Gastroesophageal sphincter (tissue), 4 donors: ENCODE results near the gene ABCE1. TPM values are rescaled to one million over a fixed set of nuclear protein-coding genes. Genes with fewer than 3 reads are reported as not detected.
A peak's percentile ranks its signal among the peaks of the same experiment; 100 is the strongest.

Experiments
- ATAC-seq: fragments of 150-250 bp; one replicate; pipeline ENCODE4 v1.9.1; 2016; ENCODE audit warnings: mild to moderate bottlenecking, moderate library complexity
- H3K27ac ChIP-seq, 4 donors: fragments of 200-600 bp; sonication (generic) in 3 of 4; 1 replicate in 3 of 4; 2 replicates in 1 of 4; pipeline ENCODE4 v1.5.1; 2016 to 2019
- H3K27me3 ChIP-seq: fragments of 200-600 bp; sonication (generic); one replicate; pipeline ENCODE4 v1.5.1; 2019
- H3K36me3 ChIP-seq, 2 donors: fragments of 200-600 bp; sonication (generic); one replicate each; pipeline ENCODE4 v1.5.1; 2019; ENCODE audit warnings: control low read depth in 1 of 2
- H3K4me1 ChIP-seq, 3 donors: fragments of 200-600 bp; sonication (generic); 1 replicate in 2 of 3; 2 replicates in 1 of 3; pipeline ENCODE4 v1.5.1; 2016 to 2019; ENCODE audit warnings: control low read depth in 2 of 3
- H3K4me3 ChIP-seq, 2 donors: fragments of 200-600 bp; sonication (generic); one replicate each; pipeline ENCODE4 v1.5.1; 2019; ENCODE audit warnings: mild to moderate bottlenecking in 1 of 2, moderate library complexity in 1 of 2
- H3K9me3 ChIP-seq, 3 donors: fragments of 200-600 bp; sonication (generic); one replicate each; pipeline ENCODE4 v1.5.1; 2017 to 2019; ENCODE audit warnings: control low read depth in 2 of 3
- EP300 ChIP-seq: sonication (generic); formaldehyde crosslinking; IDR thresholded peaks from one replicate; pipeline ENCODE4 v1.6.1; 2017; ENCODE audit warnings: antibody characterized with exemption, mild to moderate bottlenecking
- POLR2A ChIP-seq, 2 donors: fragments of 450-650 bp; IDR thresholded peaks; one replicate each; pipeline ENCODE4 v1.6.1; 2017; ENCODE audit warnings: antibody characterized with exemption in 2 of 2, mild to moderate bottlenecking in 2 of 2, moderate library complexity in 1 of 2
- POLR2AphosphoS5 ChIP-seq: sonication (generic); formaldehyde crosslinking; IDR thresholded peaks from one replicate; pipeline ENCODE4 v1.6.1; 2017; ENCODE audit warnings: antibody characterized with exemption
- WGBS, 2 donors: methylation state at CpG; one replicate each; pipeline ENCODE4 v1.1.5; 2018; ENCODE audit warnings: low coverage in 1 of 2; 5-methylcytosine and 5-hydroxymethylcytosine counted together
- small RNA-seq, 4 donors: library from RNA; depleted of rRNA; stranded (forward); fragments of <200 nt; gene quantifications; one replicate each; pipeline ENCODE3, GENCODE V24; 2016
- total RNA-seq, 4 donors: library from RNA; depleted of rRNA; stranded (reverse); fragments of >200 nt; gene quantifications; one replicate each; pipeline ENCODE4 v1.1.0, GENCODE V29; 2016
- TF ChIP-seq, protein P1 (sequence below), 4 experiments: fragments of 200-600 bp in 2 of 4; fragments of 450-650 bp in 2 of 4; sonication (generic) in 1 of 4; IDR thresholded peaks; one replicate each; pipeline ENCODE4 v1.5.1; 2017 to 2019; ENCODE audit warnings: antibody characterized with exemption in 4 of 4, mild to moderate bottlenecking in 2 of 4, moderate library complexity in 2 of 4

The ABCE1 gene
- total RNA-seq, 4 donors from 2014 or later = 32.4 to 74.9 (median 43.7) TPM

DNA sequence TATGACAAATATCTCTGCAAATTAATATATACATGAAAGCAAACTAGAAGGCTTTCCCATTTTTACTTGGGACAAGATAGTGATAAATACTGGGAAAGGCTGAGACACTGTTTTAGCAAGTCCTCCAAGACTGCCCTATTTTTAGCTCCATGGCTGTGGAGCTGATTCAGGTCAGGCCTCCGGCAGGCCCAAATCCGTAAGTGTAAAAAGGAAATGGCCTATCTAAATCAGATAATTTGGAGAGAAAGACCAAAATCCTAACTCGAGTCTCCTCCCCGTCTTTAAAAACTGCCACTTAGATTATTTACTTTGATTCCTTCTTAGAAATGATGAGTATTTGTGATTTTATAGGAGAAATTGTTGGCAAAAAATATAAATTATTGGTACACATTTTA, 79.4 kb downstream of the ABCE1 start:
- no peak for ATAC-seq
- Histone ChIP-seq H3K9me3 (no peaks in the 10 kb centered on the region), H3K27me3 (no peaks in the 10 kb centered on the region), H3K36me3 (peaks cover 0 to 16% of the 10 kb centered on the region in 2 donors), H3K4me1 (peaks cover 6 to 57% (median 13%) of the 10 kb centered on the region in 3 donors), H3K4me3 (peak overlapping the region; percentile 57 to 76), H3K27ac (peak overlapping the region; percentile 91 to 98 (median 94))
- TF ChIP-seq, protein P1, sequence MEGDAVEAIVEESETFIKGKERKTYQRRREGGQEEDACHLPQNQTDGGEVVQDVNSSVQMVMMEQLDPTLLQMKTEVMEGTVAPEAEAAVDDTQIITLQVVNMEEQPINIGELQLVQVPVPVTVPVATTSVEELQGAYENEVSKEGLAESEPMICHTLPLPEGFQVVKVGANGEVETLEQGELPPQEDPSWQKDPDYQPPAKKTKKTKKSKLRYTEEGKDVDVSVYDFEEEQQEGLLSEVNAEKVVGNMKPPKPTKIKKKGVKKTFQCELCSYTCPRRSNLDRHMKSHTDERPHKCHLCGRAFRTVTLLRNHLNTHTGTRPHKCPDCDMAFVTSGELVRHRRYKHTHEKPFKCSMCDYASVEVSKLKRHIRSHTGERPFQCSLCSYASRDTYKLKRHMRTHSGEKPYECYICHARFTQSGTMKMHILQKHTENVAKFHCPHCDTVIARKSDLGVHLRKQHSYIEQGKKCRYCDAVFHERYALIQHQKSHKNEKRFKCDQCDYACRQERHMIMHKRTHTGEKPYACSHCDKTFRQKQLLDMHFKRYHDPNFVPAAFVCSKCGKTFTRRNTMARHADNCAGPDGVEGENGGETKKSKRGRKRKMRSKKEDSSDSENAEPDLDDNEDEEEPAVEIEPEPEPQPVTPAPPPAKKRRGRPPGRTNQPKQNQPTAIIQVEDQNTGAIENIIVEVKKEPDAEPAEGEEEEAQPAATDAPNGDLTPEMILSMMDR (IDR thresholded peaks at IDR 0.05) = no peak
- no peak for TF ChIP-seq POLR2A (IDR thresholded peaks at IDR 0.05)
- TF ChIP-seq EP300 = no peak
- TF ChIP-seq POLR2AphosphoS5 = no peak
- 0 to 2% methylated on average over 4 of the region's 4 CpGs for WGBS, 2 donors

DNA sequence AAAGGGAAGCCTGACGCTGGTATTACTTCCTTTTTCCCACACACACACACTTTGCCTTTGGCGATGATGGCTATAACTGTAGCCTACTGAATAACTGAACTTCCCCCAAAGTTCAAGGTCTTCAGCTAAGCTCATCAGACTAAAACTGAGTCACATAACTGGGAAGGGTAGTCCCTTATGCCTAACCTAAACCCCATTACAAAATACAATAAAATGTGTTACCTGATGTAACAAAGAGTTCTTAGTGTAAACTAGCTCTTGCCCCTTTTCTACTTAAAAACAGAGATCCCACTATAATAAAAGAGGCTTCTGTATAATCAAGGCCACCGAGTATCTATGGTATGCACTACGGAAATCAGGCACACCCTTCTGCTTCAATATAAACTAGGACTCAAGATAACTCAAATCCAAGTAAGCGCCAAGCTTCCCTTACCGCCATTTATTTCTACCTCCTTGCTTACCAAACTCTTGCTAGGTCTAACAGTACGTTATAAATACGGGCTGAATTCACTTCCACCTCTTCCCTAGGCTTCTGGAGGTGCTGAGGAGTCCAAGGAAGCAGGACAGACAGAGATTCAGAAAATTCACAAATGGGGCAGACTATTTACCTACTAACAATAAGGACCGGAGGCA, 79.9 kb downstream of the ABCE1 start:
- ATAC-seq = no peak
- Histone ChIP-seq H3K27ac (peak overlapping the region; percentile 91 to 98 (median 94)), H3K4me3 (peak overlapping the region; percentile 57 to 76), H3K27me3 (no peaks in the 10 kb centered on the region), H3K36me3 (peaks cover 0 to 12% of the 10 kb centered on the region in 2 donors), H3K4me1 (peaks cover 6 to 52% (median 13%) of the 10 kb centered on the region in 3 donors), H3K9me3 (no peaks in the 10 kb centered on the region)
- TF ChIP-seq, protein P1 (IDR thresholded peaks at IDR 0.05) = no peak
- TF ChIP-seq POLR2A (IDR thresholded peaks at IDR 0.05) (no peak), POLR2AphosphoS5 (no peak), EP300 (no peak)
- WGBS, 2 donors = 11 to 17% methylated on average over 7 to 8 of the region's 9 CpGs

DNA sequence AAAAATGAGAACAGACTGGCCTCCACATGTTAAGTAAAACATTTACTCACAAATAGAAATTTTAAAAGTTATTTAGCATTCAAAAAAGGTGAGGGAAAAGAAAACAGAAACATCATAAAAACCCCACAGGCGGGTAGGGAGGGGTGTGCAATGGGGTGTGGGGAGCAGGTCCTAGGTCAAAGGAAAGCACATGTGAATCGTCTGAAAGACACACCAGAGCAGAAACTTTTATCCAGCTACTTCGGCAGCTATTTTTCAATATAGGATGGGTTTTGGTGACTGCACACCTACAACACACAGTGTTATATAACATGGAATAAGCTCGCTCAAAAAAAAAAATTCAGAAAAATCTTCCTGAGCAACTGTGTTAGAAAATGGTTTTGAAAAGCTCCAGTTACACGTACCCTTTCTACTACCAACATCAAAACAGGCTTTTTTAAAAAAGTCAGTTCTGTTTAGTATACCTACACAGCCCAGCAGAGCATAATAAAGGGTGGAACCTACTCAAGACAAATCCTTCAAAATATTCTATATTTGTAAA, 80.7 kb downstream of the ABCE1 start:
- ATAC-seq = no peak
- peak overlapping the region; percentile 91 to 98 (median 94) for H3K27ac ChIP-seq
- H3K27me3 ChIP-seq = no peaks in the 10 kb centered on the region
- TF ChIP-seq, protein P1 (IDR thresholded peaks at IDR 0.05) = no peak
- no peak for TF ChIP-seq POLR2A (IDR thresholded peaks at IDR 0.05)
- no peak for TF ChIP-seq EP300
- TF ChIP-seq POLR2AphosphoS5 = no peak
- 0 to 3% methylated on average over 5 of the region's 5 CpGs for WGBS, 2 donors
- H3K4me1 ChIP-seq = peaks cover 6 to 50% (median 13%) of the 10 kb centered on the region in 3 donors
- peak overlapping the region; percentile 57 to 76 for H3K4me3 ChIP-seq
- peaks cover 0 to 4% of the 10 kb centered on the region in 2 donors for H3K36me3 ChIP-seq
- no peaks in the 10 kb centered on the region for H3K9me3 ChIP-seq

Small RNA genes lying within 50 kb of the gene (small RNA-seq; reads per million reads assigned to genes)
- 0 reads per million in 4 donors for gene RF00019

Other genes with a start within 250 kb of the ABCE1 start
- gene ANAPC10, start 115 bp upstream of the ABCE1 start, total RNA-seq = 10 to 100 TPM; 22.3 to 66.6 (median 31.1) TPM
- gene OTUD4, start 82.3 kb downstream of the ABCE1 start, total RNA-seq = 10 to 100 TPM; 27.3 to 53.1 (median 39.1) TPM